HK-2 (cell line): ENCODE data around the gene PRR22.

Source experiments
- DNase-seq: peaks from one replicate; pipeline ENCODE4 v3.0.0-alpha.2; 2018; ENCODE audit not compliant: unreplicated experiment

The PRR22 gene

DNA sequence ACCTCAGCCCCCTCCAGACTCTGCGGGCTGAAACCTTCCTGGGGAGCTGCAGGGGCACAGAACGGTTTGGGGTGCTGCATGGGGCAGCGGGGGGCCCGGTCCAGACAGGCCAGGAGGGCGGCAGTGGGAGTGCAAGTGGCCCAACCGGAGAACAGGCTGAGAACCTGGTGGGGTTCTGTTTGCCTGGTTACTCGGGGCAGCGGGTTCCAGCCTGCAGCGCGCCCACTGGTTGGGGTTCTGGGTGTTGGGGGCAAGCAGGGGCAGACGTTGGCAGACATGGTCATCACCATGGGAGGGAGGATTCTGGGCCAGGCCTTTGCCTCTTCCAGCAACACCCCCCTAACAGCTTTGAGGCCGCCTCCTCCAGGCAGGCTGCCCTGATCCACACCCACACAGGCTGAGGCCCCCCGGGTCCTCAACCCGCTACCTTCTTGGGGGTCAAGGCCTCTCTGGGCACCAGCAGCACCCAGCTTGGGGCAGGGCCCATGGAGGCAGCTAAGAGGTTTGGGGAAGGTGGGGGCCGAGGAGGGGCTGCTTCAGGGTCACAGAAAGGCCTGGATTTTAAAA lies at the start of gene PRR22:
TSS of gene PRR22 (minus strand) at position 166 of the 567 bp plus-strand sequence. CDS start at position 80, 86 bp downstream.
- no peak for DNase-seq

DNA sequence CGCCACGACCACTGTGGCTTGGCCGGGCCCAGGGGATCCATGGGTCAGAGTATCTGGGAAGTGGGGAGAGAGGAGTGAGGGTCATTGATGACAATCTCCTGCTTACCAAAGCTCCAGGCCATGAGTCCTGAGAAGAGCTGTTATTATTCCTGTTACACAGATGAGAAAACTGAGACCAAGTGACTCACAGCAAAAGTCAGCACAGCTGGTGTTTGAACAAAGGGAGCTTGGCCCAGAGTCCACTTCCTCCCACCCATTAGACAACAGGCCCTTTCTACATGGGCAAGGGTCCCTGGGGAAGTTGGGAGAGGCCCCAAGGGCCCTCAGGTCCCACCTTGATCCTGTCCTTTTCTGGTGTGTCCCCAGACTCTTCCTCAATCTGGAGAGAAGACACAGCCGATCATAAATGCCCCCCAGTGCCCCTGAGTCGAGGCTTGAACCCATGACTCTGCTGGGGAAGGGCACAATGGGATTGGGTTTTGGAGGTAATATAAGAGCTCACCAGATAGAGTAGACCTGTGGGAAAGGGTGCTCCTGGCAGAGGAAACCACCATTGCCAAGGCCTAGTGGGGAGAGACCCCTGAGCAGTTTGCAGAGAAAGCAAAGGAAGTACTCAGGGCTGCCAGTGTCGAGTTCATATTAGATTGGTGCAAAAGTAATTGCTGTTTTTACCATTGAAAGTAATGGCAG lies 48.1 kb upstream of the PRR22 start:
- DNase-seq, result no peak

DNA sequence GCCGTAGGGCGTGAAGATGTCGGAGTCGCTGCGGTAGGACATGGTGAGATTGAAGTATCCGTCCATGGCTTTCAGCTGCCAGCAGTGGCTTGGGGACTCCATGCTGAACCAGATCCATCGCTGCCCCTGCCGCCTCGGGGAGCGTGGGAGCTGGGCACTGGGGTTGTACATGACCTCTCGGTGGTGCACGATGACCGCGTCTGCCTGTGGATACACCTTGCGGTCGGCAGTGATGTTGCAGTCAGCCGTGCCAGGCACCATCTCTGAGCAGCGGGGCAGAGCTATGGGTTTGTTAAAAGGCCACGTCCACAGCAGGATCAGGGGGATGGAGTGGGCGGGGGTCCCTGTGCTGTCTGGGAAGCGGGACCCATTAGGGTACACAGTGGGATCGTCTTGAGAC lies 47.5 kb upstream of the PRR22 start:
- no peak for DNase-seq

DNA sequence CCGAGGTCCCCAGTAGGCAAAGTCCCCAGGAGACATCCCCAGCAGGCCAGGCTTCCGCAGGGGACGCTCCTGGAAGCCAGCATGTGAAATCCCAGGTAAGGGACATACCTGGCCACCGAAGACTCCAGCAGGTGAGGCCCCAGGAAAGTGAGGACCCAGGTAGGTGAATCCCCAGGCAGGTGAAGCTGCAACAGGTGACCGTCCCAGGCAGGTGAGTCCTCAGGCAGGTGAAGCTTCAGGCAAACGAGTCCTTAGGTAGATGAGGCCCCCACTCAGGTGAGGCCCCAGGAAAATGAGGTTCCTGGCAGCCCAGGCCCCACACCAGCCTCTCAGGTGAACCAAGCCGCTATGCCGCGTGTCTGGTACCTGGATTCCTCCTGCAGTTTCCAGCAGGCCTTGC lies 46.6 kb upstream of the PRR22 start:
- no peak for DNase-seq

DNA sequence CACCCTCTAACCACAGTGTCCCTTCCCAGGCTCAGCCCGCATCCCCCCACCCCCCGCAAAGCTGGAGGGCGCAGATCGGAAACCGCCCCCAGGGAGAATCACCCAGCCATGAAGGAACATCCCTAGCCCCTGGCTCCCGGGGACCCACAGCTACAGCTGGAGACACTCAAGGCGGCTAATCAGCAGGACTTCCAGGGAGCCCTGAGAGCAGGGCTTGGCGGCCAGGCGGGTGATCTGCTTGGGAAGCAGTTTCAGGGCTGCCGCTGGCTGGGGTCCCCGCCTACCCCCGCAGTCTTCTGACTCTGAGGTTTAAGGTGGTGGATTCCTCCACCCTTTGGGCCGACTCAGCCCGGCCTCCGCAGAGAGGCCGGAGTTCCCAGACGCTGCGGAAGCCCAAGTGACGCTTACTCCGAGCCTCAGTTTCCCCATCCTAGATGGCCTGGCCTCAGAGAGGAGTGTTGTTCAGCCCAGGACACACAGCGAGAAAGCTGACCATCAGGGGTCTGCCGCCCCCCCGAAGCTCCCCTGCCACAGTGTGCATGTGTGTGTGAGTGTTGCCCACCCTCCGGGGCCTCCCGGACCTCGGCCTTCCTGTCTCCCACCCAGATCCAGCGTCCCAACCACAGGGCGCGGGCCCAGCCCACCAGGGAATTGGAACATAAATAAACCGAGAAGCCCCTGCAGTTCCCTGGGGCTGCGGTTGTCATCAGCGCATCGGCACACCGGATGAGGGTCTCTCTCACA lies 45.2 kb upstream of the PRR22 start:
- no peak for DNase-seq

DNA sequence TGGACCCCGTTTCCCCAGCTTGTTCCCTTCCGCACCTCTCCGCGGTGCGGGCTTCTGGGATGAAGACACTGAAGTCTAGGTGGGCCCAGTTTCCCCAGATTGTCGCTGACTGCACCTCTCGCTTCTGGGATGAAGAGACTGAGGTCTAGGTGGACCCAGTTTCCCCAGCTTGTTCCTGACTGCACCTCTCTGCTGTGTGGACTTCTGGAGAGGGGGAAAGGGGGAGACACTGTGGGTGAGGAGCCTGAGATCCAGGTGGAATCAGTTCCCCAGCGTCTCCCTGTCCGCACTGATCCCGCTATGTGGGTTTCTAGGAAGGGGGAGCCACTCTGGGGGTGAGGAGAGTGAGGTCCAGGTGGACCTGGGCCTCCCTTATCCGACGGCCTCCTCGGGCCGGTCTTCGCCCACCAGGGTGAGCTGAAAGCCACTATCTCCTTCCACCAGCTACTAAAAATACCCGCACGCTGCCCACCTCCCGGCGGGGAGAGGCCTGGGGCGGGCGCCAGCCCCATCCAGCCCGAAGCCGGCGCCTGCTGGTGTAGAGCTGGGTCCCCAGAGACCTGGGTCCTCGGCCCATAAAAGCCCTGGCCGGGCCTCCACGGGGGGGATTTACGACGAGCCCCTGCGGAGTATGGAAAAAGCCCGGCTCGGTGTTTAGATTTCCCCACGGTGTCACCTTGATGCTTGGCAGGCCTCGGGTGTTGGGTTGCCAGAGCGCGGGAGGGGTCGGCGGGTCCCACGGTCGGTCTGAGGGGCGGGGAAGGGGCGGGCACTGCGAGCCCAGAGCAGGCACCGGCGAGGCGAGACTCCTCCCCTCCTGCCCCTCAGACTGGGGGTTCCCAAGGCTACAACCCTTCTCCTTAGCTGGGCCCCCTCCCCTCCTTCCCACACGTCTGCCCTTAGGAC lies 44.4 kb upstream of the PRR22 start:
- DNase-seq, result peak; percentile 70

DNA sequence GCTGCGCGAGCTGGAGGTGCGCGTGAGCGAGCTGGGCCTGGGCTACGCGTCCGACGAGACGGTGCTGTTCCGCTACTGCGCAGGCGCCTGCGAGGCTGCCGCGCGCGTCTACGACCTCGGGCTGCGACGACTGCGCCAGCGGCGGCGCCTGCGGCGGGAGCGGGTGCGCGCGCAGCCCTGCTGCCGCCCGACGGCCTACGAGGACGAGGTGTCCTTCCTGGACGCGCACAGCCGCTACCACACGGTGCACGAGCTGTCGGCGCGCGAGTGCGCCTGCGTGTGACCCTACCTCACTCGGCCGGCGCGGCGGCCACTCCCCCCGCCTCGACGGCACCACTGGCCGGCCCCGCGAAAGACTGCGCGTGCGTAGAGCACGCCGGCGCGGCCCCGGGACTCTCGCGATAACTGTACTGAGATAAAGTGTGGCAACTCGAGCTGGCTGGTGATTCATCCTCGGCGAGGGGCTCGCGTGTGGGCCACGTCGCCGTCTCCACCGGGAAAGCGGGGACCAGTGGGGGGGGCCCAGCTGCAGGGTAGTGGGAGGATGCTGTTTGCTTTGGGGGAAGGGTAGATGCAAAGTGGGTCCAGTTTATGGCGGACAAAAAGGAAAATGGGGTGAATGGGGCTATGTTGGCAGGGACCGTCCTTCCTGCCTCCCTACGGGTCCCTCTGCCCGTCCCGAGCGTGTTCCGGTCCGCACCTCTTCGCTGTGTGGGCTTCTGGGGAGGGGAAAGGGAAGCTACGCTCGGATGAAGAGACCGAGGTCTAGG lies 43.5 kb upstream of the PRR22 start:
- DNase-seq, result peak; percentile 98

DNA sequence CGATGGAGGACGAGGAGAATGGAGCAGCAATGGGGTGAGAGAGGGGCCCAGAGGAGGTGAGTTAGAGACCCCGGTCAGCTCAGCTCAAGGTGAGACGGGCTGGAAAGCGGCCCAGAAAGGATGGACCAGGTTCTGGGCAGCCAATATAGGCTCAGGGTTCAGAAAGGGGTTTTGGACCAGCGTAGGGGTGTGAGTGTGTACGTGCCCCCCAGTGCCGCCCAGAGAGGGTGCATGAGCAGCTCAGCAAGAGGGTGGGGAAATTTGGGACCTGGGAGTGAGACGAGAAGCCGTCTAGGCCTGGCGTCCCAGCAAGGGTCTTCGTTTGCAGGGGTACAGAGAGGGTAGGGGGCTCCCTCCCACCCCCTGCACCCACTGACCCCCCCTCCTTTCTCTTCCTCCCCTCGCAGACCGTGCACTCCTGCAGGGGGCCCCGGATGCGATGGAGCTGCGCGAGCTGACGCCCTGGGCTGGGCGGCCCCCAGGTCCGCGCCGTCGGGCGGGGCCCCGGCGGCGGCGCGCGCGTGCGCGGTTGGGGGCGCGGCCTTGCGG lies 42.9 kb upstream of the PRR22 start:
- no peak for DNase-seq

DNA sequence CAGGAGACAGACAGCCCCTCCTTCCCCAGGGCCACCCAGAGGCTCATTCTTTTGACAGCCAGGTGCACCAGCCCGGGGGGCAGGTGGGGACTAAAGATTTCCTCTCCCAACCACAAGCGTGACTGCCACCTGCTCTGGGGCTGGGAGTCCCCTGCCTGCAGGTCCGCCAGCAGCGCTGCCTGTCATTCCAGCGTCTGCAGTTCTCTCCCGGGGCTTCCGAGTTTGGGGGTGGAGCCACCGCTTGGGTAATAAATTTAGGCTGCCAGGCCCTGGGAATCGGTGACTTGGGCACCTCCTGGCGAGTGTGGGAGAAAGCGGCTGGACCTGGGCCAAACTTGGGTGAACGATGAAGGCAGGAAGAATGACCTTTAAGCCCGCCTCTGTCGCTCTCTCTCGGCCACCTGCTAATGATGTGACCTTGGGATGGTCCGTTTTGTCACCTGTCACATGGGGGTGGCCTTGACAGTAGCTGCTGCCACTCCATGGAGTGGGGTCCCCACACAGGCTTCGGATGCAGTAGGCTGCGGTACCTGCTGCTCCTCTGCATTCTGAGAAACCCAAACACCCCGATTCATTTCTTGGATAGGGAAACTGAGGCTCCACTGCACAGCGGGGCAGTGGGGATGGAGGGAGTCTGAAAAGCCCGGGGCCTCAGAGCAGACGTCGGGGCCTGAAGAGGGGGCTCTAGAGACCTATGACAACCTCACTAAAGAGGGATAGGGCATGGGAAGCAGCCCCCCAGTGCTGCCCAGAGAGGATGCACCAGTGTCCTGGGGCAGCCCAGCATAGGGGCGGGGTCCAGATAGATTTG lies 42.2 kb upstream of the PRR22 start:
- no peak for DNase-seq

DNA sequence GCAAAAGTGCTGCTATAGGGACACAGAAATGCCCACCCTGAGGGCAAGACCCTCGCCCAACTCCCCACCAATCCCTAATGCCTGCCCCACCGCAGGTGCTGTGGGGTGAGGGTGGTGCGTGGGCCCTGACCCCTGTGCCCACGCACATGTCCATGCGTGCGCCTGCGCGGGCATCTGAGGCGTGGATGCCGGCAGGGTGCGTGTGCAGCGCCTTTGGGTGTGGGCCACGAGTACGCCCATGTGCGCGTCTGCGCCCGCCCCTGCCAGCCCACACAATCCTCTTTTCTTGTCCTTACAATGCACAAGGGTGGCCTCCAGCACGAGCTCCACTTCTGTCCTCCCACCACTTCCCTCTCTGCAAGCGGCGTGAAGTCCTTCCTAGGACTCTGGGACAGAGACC lies 40.6 kb upstream of the PRR22 start:
- no peak for DNase-seq

DNA sequence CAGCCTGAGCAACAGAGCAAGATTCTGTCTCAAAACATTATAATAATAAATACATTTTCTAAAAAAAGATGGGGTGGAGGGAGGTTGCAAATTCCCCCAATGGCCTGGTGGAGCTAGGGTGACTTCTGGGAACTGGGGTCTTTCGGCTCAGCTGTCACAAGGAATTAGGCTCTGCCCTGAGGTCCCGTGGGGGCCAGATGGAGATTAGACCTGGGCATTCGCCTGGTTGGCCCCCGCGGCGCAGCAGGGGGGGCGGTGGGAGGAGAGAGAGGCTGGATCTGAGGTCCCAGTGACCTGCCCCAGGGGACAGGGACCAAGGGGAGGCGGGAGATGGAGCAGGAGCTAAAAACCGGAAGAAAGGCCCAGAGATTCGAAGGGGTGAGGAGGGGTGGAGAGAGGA lies 40.2 kb upstream of the PRR22 start:
- no peak for DNase-seq

DNA sequence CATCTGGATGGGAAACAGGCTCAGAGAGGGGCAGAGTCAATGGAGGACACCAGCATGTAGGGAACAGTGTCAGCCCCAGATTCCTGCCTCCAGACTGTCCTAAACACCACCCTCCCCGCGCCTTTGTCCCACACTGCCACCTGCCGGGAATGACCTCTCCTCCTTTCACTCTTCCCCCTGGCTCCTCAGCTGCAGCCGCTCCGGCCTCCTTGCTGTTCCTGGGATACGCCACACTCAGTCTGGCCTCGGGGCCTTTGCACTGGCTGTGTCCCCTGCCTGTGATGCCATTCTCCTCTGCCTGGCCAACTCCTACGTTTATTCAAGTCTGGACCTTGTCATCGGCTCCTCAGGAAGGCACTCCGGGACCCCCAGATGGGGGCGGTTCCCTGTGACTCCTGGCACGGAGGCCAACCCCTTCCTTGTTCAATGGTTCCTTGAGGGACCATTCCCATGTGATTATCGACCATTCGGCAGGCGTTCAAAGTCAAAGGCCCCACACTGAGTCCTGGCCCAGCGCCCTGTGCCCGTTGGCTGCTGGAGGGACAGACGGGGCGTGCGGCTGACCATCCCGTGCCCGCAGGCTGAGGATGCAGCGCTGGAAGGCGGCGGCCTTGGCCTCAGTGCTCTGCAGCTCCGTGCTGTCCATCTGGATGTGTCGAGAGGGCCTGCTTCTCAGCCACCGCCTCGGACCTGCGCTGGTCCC lies 39.2 kb upstream of the PRR22 start:
- no peak for DNase-seq

DNA sequence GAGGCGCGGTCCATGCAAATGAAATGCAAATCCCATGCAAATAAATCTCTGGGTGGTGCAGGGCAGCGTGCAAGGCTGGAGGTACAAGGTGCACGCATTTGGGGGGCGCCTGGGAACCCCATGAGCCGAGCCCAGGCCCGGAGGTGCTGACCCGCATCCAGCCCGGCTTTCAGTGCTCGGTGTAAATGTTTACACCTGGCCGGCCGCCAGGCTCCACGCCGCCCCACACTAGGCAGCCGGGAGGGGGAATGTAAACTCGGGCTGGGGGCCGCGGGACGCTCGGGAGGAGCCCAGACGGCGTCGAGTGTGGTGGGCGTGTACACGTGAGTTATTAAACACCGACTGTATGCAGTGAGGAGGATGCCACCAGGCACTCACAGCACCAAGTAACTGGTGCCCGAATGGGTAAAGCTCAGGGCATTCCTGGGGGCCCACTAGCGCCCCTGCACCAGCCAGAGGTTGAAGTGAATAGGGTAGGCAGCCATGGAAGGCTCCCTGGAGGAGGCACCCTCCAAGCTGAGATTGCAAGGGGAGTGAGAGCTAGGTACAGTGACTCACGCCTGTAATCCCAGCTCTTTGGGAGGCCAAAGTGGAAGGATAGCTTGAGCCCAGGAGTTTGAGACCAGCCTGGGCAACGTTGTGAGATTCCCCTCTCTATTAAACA lies 37.8 kb upstream of the PRR22 start:
- DNase-seq, result no peak

DNA sequence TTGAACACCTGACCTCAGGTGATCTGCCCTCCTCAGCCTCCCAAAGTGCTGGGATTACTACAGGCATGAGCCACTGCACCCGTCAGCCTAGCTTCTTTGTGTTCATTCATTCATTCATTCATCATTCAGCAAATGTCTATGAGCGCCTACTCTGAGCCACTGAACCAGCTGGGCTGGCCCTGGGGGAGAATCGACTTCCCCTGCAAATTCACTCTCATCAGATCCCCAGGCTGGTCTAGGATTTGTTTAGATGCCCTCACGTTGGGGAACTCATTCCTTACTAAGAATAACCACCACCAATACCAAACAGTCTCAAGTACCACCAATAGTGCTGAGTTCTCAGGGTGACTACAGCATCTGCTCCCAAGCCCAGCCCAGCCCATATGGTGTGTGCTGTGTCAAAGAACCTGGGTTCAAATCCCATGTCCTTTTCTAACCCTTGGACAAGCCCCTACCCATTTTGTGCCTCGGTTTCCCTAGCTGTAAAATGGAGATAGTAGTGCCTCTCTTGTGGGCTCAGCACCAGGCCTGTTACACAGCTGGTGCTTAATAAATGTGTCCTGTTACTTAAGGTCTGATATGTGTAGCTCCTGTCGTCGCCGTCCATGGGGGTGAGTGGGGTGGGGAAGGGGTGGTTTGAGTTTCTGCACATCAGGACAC lies 37.1 kb upstream of the PRR22 start:
- no peak for DNase-seq

DNA sequence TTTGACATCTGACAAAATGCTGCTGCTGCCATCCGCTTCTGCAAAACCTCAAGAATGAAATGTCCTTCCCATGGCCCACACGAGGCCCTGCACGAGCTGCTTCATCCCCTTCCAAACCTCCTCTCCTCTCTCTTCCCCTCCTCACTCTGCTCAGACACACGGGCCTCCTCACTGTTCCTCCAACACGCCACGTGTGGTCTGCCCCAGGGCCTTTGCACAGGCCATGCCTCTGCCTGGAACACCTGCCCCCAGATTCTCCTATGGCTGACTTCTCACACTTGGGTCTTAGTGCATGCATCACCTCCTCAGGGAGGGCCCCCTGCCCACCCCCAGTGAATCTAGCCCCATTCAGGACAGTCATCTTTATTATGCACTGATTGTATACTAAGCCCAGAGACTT lies 36.2 kb upstream of the PRR22 start:
- no peak for DNase-seq

DNA sequence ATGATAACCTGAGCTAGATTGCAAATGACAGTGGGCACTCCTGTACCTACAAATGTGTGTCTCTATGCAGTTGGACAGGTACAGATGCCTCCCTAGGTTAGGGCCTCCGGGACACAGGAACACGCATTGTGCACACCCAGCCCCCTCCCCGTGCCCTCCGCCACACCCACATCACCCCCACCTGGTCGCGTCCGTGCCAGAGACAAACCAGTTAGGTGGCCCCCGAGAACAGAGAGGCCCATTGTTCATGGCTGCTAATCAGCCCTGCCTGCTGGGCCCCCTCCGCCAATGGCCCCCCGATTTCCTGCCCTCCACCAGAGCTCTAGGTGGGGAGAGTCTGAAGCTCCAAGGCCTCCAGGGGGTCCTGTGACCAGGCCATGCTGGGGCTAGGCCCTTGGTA lies 34.0 kb upstream of the PRR22 start:
- DNase-seq, result no peak

DNA sequence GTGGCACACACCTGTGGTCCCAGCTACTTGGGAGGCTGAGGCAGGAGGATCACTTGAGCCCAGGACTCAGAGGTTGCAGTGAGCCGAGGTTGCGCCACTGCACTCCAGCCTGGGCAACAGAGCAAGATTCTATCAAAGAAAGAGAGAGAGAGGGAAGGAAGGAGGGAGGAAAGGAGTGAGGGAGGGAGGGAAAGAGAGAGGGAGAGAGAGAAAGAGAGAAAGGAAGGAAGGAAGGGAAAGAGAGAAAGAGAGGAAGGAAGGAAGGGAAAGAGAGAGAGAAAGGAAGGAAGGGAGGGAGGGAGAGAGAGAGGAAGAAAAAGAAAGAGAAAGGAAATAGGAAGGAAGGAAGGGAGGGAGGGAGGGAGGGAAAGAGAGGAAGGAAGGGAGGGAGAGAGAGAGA lies 32.7 kb upstream of the PRR22 start:
- no peak for DNase-seq

DNA sequence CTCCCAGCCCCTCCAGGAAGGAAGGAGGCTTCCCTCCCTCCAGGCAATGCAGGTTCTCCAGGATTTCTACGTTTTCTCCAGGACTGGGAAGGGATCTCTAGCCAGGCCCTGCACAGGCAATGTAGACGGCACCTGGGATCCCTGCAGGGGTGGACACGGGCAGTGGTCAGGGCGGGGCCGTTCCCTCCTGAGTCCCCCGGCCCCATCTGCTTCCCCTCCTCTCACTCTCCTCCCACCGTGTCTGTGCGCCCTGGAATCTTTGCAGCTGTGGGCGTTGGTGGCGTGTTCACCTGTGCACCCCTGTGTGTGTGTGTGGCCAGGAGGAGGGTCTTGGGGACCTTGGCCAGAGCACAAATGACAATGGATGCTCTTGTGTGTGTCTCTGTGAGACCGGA lies 30.3 kb upstream of the PRR22 start:
- DNase-seq, result no peak
